ENCODE data around the gene LSM2. TPM values are rescaled to one million over a fixed set of nuclear protein-coding genes. Genes with fewer than 3 reads are reported as not detected.

Gene LSM2
- total RNA-seq, 2 donors from 2014 or later = 106 to 119 TPM

DNA sequence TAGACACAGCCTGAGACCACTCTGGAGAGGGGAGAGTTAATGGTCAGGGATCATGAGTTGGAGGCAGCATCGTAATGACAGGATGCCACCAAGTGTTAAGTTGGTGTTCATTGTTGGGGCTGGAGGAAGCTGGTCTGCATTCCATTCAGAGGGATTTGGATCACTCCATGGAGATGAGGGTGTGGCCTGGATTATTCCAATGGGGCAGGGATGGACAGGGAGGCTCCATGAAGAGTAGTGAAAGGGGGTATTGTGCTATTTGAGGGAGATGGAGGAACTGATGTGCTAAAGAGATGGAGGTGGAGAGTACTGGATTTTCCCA is 43.2 kb downstream of the LSM2 start:
- peak overlapping the region; percentile 86 for H3K27ac ChIP-seq (ENCODE audit: low read depth, low read length)
- Mint-ChIP-seq H3K27ac (peak overlapping the region; percentile 77), H3K4me1 (peaks cover 18% of the 10 kb centered on the region)

DNA sequence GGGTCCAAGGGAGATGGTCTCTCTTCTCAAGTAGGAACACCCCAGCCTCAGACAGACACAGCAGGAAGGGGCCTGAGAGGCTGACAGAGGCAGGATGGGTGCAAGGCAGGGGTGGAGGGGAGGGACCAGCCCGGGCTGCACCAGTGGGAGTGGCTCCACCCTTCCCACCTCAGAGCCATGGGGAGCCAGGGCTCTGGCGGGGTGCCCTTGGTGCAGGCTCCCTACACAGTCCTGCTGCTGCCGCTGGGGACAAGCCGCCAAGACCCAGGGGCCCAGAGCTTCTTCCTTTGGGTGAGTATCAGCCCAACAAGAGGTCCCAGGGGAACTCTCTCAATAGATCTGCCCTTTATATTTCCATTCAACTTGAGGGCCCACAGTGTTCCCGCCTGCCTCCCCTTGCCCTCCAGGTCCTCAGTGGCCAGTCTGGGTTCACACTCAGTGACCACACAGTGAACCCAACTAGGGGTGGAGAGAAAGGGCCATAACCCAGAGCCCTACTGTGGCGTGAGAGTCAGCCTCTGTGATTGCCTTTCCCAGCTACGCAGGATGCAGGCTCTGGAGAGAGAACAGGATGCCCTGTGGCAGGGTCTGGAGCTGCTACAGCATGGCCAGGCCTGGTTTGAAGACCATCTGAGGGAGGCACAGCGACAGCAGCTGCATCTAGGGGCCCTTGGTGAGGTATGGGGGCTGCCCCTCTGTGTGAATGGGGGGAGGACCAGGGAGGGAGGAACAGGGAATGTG is 43.7 kb downstream of the LSM2 start:
- Mint-ChIP-seq H3K36me3 (ENCODE audit: low read depth) (peaks cover 25% of the 10 kb centered on the region), H3K9me3 (no peaks in the 10 kb centered on the region), H3K27me3 (ENCODE audit: insufficient read depth) (no peaks in the 10 kb centered on the region), H3K4me3 (no peak overlapping the region), H3K27ac (peak overlapping the region; percentile 77), H3K4me1 (peaks cover 18% of the 10 kb centered on the region)
- WGBS, 2 experiments (ENCODE audit: insufficient coverage in 1 of 2, insufficient read length in 1 of 2) = 85 to 86% methylated on average over 5 to 8 of the region's 8 CpGs
- DNase-seq = no peak
- no peaks in the 10 kb centered on the region for H3K4me1 ChIP-seq (ENCODE audit: control insufficient read depth, insufficient read depth, low read length)
- peak overlapping the region; percentile 86 for H3K27ac ChIP-seq (ENCODE audit: low read depth, low read length)
- no peaks in the 10 kb centered on the region for H3K27me3 ChIP-seq (ENCODE audit: control insufficient read depth, insufficient read depth, low read length, poor library complexity, severe bottlenecking)
- no peak overlapping the region for H3K9ac ChIP-seq (ENCODE audit: extremely low read depth, low read length, poor library complexity, severe bottlenecking)
- H3K9me3 ChIP-seq (ENCODE audit: control insufficient read depth, low read length) = no peaks in the 10 kb centered on the region
- no peak for TF ChIP-seq CTCF (conservative IDR thresholded peaks at IDR 0.05)
- H3K36me3 ChIP-seq (ENCODE audit: control insufficient read depth, insufficient read depth, low read length) = no peaks in the 10 kb centered on the region
- no peak overlapping the region for H3K4me3 ChIP-seq (ENCODE audit: low read length)

More for the DNA sequence above, 43.2 kb downstream of the LSM2 start:
- Histone ChIP-seq H3K27me3 (ENCODE audit: control insufficient read depth, insufficient read depth, low read length, poor library complexity, severe bottlenecking) (no peaks in the 10 kb centered on the region), H3K9ac (ENCODE audit: extremely low read depth, low read length, poor library complexity, severe bottlenecking) (no peak overlapping the region), H3K36me3 (ENCODE audit: control insufficient read depth, insufficient read depth, low read length) (no peaks in the 10 kb centered on the region), H3K4me3 (ENCODE audit: low read length) (no peak overlapping the region), H3K9me3 (ENCODE audit: control insufficient read depth, low read length) (no peaks in the 10 kb centered on the region), H3K4me1 (ENCODE audit: control insufficient read depth, insufficient read depth, low read length) (no peaks in the 10 kb centered on the region)
- DNase-seq = peak; percentile 86
- H3K36me3 Mint-ChIP-seq (ENCODE audit: low read depth) = peaks cover 25% of the 10 kb centered on the region
- WGBS, 2 experiments (ENCODE audit: insufficient coverage in 1 of 2, insufficient read length in 1 of 2) = 0 to 39% methylated on average over 1 of the region's 1 CpG
- no peaks in the 10 kb centered on the region for H3K27me3 Mint-ChIP-seq (ENCODE audit: insufficient read depth)
- no peaks in the 10 kb centered on the region for H3K9me3 Mint-ChIP-seq
- H3K4me3 Mint-ChIP-seq = no peak overlapping the region
- TF ChIP-seq CTCF (conservative IDR thresholded peaks at IDR 0.05) = no peak

GRCh38 chr6:31762356-31762755 is 44.4 kb downstream of the LSM2 start, which contains the start of gene SAPCD1:
TSS of gene SAPCD1 (plus strand) at chr6:31762656. CDS start at chr6:31763055, 399 bp downstream.
- no peak within 1 kb of the TSS for H3K9ac ChIP-seq (ENCODE audit: extremely low read depth, low read length, poor library complexity, severe bottlenecking)
- H3K27me3 Mint-ChIP-seq (ENCODE audit: insufficient read depth) = no peaks in the 10 kb centered on the region
- H3K9me3 Mint-ChIP-seq = no peaks in the 10 kb centered on the region
- peaks cover 18% of the 10 kb centered on the region for H3K4me1 Mint-ChIP-seq
- H3K27ac Mint-ChIP-seq = peak within 1 kb of the TSS; percentile 77
- no peak within 1 kb of the TSS for H3K4me3 Mint-ChIP-seq
- no peak within 1 kb of the TSS for H3K4me3 ChIP-seq (ENCODE audit: low read length)
- H3K9me3 ChIP-seq (ENCODE audit: control insufficient read depth, low read length) = no peaks in the 10 kb centered on the region
- H3K4me1 ChIP-seq (ENCODE audit: control insufficient read depth, insufficient read depth, low read length) = no peaks in the 10 kb centered on the region
- WGBS, 2 experiments (ENCODE audit: insufficient coverage in 1 of 2, insufficient read length in 1 of 2) = 81 to 90% methylated on average over 3 to 4 of the region's 4 CpGs
- H3K36me3 ChIP-seq (ENCODE audit: control insufficient read depth, insufficient read depth, low read length) = no peaks in the 10 kb centered on the region
- no peak for DNase-seq
- peaks cover 25% of the 10 kb centered on the region for H3K36me3 Mint-ChIP-seq (ENCODE audit: low read depth)
- no peaks in the 10 kb centered on the region for H3K27me3 ChIP-seq (ENCODE audit: control insufficient read depth, insufficient read depth, low read length, poor library complexity, severe bottlenecking)
- peak within 1 kb of the TSS; percentile 86 for H3K27ac ChIP-seq (ENCODE audit: low read depth, low read length)
- no peak for TF ChIP-seq CTCF (conservative IDR thresholded peaks at IDR 0.05)

All from endodermal cell (in vitro differentiated cells).